Thymus (tissue), 11 donors: ENCODE data around the gene LAP3. TPM values are rescaled to one million over a fixed set of nuclear protein-coding genes. Genes with fewer than 3 reads are reported as not detected.

Source experiments
- DNase-seq, 9 donors: peaks; one replicate each; pipeline ENCODE4 v3.0.0-alpha.2; 2013; ENCODE audit warnings: low spot score in 9 of 9, low read depth in 6 of 9, missing footprints in 1 of 9
- H3K27ac ChIP-seq, 2 donors: one replicate each; pipeline ENCODE4 v1.5.1; 2013; ENCODE audit warnings: control low read depth in 1 of 2, low read depth in 1 of 2, low read length in 1 of 2, mild to moderate bottlenecking in 1 of 2, moderate library complexity in 1 of 2
- H3K27me3 ChIP-seq, 2 donors: one replicate each; pipeline ENCODE4 v1.5.1; 2013; ENCODE audit warnings: low read length in 1 of 2; ENCODE audit not compliant: control insufficient read depth in 2 of 2, insufficient read depth in 1 of 2
- H3K36me3 ChIP-seq, 2 donors: one replicate each; pipeline ENCODE4 v1.5.1; 2013; ENCODE audit warnings: low read length in 1 of 2, mild to moderate bottlenecking in 1 of 2, moderate library complexity in 1 of 2; ENCODE audit not compliant: control insufficient read depth in 2 of 2, insufficient read depth in 2 of 2
- H3K4me1 ChIP-seq, 2 donors: one replicate each; pipeline ENCODE4 v1.5.1; 2013; ENCODE audit warnings: low read length in 2 of 2; ENCODE audit not compliant: control insufficient read depth in 2 of 2, insufficient read depth in 2 of 2
- H3K4me3 ChIP-seq, 2 donors: one replicate each; pipeline ENCODE4 v1.5.1; 2013; ENCODE audit warnings: low read length in 2 of 2, control low read depth in 1 of 2, mild to moderate bottlenecking in 1 of 2
- H3K9me3 ChIP-seq, 2 donors: one replicate each; pipeline ENCODE4 v1.5.1; 2013; ENCODE audit warnings: low read length in 1 of 2, mild to moderate bottlenecking in 1 of 2; ENCODE audit not compliant: control insufficient read depth in 2 of 2, insufficient read depth in 1 of 2
- WGBS: extraction: QIAGEN DNeasy Blood & Tissue Kit; methylation state at CpG from one replicate; pipeline ENCODE4 v1.1.7; 2013; 5-methylcytosine and 5-hydroxymethylcytosine counted together
- polyA plus RNA-seq: library from polyadenylated mRNA; stranded (reverse); fragments of 200-250 nt; gene quantifications from one replicate; pipeline ENCODE4 v1.2.3, GENCODE V29; 2013
- total RNA-seq: library from RNA; stranded (reverse); fragments of 120-200 nt; gene quantifications from one replicate; pipeline ENCODE4 v1.2.4, GENCODE V29; 2013
- donor health status: healthy.

Gene LAP3
- total and polyA plus RNA-seq, 2 donors = 105 to 130 TPM

- no peak overlapping the region for H3K4me3 ChIP-seq
- no peaks in the 10 kb centered on the region for H3K4me1 ChIP-seq
- H3K27ac ChIP-seq = no peak overlapping the region
- H3K9me3 ChIP-seq = no peaks in the 10 kb centered on the region
- no peaks in the 10 kb centered on the region for H3K36me3 ChIP-seq
- H3K27me3 ChIP-seq = no peaks in the 10 kb centered on the region
- 98% methylated on average over 5 of the region's 5 CpGs for WGBS
- DNase-seq = no peak
These were observed 19.1 kb upstream of the LAP3 start for GRCh38 chr4:17557880-17558279.

- no peaks in the 10 kb centered on the region for H3K36me3 ChIP-seq
- no peak for DNase-seq
- 97% methylated on average over 4 of the region's 4 CpGs for WGBS
- H3K27ac ChIP-seq = no peak overlapping the region
- H3K4me1 ChIP-seq = no peaks in the 10 kb centered on the region
- H3K27me3 ChIP-seq = no peaks in the 10 kb centered on the region
- no peak overlapping the region for H3K4me3 ChIP-seq
- H3K9me3 ChIP-seq = no peaks in the 10 kb centered on the region
These were observed 17.9 kb upstream of the LAP3 start for GRCh38 chr4:17558941-17559708.

GRCh38 chr4:17559709-17560048, 17.3 kb upstream of the LAP3 start:
- Histone ChIP-seq H3K4me1 (no peaks in the 10 kb centered on the region), H3K27ac (no peak overlapping the region), H3K27me3 (no peaks in the 10 kb centered on the region), H3K36me3 (no peaks in the 10 kb centered on the region), H3K9me3 (no peaks in the 10 kb centered on the region), H3K4me3 (no peak overlapping the region)
- 96% methylated on average over 3 of the region's 3 CpGs for WGBS
- no peak for DNase-seq

DNA sequence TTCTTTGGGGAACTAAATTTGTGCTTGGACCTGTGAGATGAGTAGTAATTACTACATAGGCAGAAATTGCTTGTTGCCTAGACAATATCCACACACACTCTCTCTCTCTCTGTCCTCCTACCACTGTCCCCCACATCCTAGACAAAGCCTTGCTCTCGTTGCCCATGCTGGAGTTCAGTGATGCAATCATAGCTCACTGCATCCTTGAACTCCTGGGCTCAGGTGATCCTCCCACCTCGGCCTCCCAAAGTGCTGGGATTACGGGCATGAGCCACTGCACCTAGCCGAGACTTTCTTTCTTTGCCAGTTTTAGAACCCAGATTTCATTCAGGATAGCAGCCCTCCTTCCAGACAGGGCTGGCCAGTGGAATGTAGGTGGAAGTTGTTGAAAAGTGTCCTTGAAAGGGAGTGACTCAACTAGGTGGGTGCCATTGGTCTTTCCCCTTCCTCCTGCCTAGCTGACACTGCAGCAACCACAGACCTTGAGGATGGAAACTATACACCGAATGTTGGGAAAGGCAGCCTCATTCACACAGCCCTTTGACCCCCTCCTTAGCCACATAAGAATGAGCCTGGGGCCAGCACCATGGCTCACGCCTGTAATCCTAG, 16.8 kb upstream of the LAP3 start:
- no peaks in the 10 kb centered on the region for H3K4me1 ChIP-seq
- no peak overlapping the region for H3K4me3 ChIP-seq
- H3K36me3 ChIP-seq = no peaks in the 10 kb centered on the region
- H3K9me3 ChIP-seq = no peaks in the 10 kb centered on the region
- DNase-seq = no peak
- H3K27ac ChIP-seq = no peak overlapping the region
- WGBS = 95% methylated on average over 6 of the region's 6 CpGs
- H3K27me3 ChIP-seq = no peaks in the 10 kb centered on the region

GRCh38 chr4:17561195-17561909, 15.6 kb upstream of the LAP3 start:
- Histone ChIP-seq H3K27ac (no peak overlapping the region), H3K9me3 (no peaks in the 10 kb centered on the region), H3K4me1 (no peaks in the 10 kb centered on the region), H3K36me3 (no peaks in the 10 kb centered on the region), H3K4me3 (no peak overlapping the region), H3K27me3 (no peaks in the 10 kb centered on the region)
- WGBS = 93% methylated on average over 8 of the region's 8 CpGs
- DNase-seq = no peak

DNA sequence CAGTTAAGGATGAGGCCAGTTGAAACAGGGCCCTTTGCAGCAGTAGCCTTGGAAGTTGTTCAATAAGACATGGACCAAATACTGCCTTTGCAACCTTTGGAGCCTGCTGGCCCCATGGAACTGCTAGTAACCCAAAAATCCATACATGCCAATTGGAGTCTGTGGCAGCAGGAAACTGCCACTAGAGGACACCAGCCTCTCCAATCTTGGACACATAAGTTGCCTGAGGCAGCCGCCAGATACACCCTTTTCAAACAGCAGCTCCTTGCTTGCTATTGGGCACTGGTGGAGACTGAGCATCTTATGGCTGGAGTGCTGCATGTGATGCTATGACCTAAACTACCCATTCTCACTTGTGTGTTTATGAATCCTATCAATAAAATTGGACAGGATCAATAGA, 14.8 kb upstream of the LAP3 start:
- H3K4me1 ChIP-seq = no peaks in the 10 kb centered on the region
- H3K36me3 ChIP-seq = no peaks in the 10 kb centered on the region
- no peak overlapping the region for H3K4me3 ChIP-seq
- DNase-seq = no peak
- no peak overlapping the region for H3K27ac ChIP-seq
- WGBS = 96% methylated on average over 1 of the region's 1 CpG
- no peaks in the 10 kb centered on the region for H3K27me3 ChIP-seq
- H3K9me3 ChIP-seq = no peaks in the 10 kb centered on the region

DNA sequence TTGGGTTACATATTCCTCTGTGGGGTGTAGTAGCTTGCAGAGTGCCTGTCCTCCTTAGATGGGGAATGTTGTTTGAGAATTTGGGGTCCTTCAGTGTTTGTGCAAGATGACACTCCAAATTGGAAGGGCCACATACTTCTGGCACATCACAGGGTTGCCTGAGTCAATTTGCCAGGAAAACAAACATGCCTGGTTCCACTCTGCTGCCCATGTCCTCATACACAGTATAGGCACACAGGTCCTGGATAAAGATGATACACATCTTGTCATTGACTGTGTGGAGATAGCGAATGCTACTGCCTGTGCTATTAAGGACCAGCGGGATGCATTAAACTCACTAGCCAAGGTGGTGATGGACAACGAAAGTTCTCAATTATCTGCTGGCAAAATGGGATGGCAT, 11.2 kb upstream of the LAP3 start:
- Histone ChIP-seq H3K27ac (no peak overlapping the region), H3K27me3 (no peaks in the 10 kb centered on the region), H3K36me3 (no peaks in the 10 kb centered on the region), H3K4me3 (no peak overlapping the region), H3K4me1 (no peaks in the 10 kb centered on the region), H3K9me3 (no peaks in the 10 kb centered on the region)
- DNase-seq = no peak
- WGBS = 97% methylated on average over 3 of the region's 3 CpGs

DNA sequence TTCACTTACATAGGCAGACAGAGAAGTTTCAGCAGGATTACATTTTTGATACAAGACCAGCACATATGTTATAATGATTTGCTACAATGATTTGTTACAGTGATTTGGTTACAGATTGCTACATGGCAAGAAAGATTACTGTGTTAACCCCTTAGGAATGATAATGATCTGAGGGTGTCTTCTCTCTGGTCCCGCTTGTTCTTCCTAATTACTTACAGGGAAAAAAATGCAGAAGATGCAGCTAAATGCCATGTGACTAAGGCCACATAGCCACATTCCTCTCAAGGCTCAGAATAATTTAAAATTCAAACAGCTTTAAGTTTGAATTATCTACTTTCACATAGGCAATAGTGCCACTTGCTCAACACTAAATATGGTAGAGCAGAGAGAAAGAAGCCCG, 9.7 kb upstream of the LAP3 start:
- Histone ChIP-seq H3K4me3 (no peak overlapping the region), H3K27me3 (no peaks in the 10 kb centered on the region)
- WGBS = 97% methylated on average over 2 of the region's 2 CpGs

DNA sequence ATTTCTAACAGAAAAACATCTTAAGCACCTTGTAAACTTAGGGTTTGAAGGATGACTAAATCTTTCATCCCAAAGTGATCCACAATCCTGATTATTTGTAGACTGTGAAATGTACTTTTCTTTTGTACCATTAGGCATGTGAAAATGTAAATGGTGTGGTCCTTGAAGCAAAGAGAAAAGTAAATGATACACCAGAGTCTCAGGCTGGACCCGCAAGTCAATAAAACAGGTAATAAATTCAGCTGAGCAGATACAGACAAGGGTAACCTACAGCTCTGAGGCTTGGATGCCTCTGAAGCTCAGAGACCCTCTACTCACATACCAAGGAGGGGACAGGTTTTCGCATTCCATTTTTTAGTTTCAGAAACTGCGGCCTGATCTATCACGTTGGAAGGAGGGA, 2.8 kb upstream of the LAP3 start:
- 97% methylated on average over 4 of the region's 4 CpGs for WGBS
- no peaks in the 10 kb centered on the region for H3K9me3 ChIP-seq
- H3K4me1 ChIP-seq = peaks cover 8 to 15% of the 10 kb centered on the region in 2 donors
- no peaks in the 10 kb centered on the region for H3K36me3 ChIP-seq
- H3K27me3 ChIP-seq = no peaks in the 10 kb centered on the region
- H3K27ac ChIP-seq = no peak overlapping the region
- H3K4me3 ChIP-seq = no peak overlapping the region
- DNase-seq = no peak

More for the DNA sequence above, 9.7 kb upstream of the LAP3 start:
- no peak overlapping the region for H3K27ac ChIP-seq
- no peaks in the 10 kb centered on the region for H3K4me1 ChIP-seq
- H3K36me3 ChIP-seq = no peaks in the 10 kb centered on the region
- DNase-seq = no peak
- H3K9me3 ChIP-seq = no peaks in the 10 kb centered on the region
